Immature natural killer cell (primary cell): ENCODE measurements around the gene ITPK1. TPM values are rescaled to one million over a fixed set of nuclear protein-coding genes. Genes with fewer than 3 reads are reported as not detected.
A peak's percentile ranks its signal among the peaks of the same experiment; 100 is the strongest.
"Not testable (repeated sequence)": the region's sequence is repeated elsewhere in the genome, so short reads cannot be mapped to it uniquely, and the experiment has no call there.

Experiments
- DNase-seq, 3 donors: peaks; one replicate each; pipeline ENCODE4 v3.0.0; 2022; ENCODE audit warnings: mixed read lengths in 1 of 3
- H3K27ac Mint-ChIP-seq, 6 donors: one replicate each; pipeline ENCODE4 v1.8.0; 2020; ENCODE audit warnings: mixed read lengths in 6 of 6, mild to moderate bottlenecking in 5 of 6, inconsistent platforms in 4 of 6, moderate library complexity in 3 of 6
- H3K27me3 Mint-ChIP-seq, 3 donors: one replicate each; pipeline ENCODE4 v1.8.0; 2020 to 2021; ENCODE audit warnings: low read depth in 3 of 3, mild to moderate bottlenecking in 3 of 3, mixed read lengths in 3 of 3, moderate library complexity in 3 of 3, inconsistent platforms in 1 of 3
- H3K36me3 Mint-ChIP-seq, 3 donors: one replicate each; pipeline ENCODE4 v1.8.0; 2020; ENCODE audit warnings: mixed read lengths in 3 of 3, inconsistent platforms in 2 of 3, mild to moderate bottlenecking in 2 of 3
- H3K4me1 Mint-ChIP-seq, 2 donors: one replicate each; pipeline ENCODE4 v1.8.0; 2020; ENCODE audit warnings: inconsistent platforms in 2 of 2, mild to moderate bottlenecking in 2 of 2, mixed read lengths in 2 of 2, moderate library complexity in 1 of 2
- H3K4me3 Mint-ChIP-seq, 5 donors: one replicate each; pipeline ENCODE4 v1.8.0; 2020; ENCODE audit warnings: mild to moderate bottlenecking in 5 of 5, mixed read lengths in 5 of 5, inconsistent platforms in 3 of 5, moderate library complexity in 3 of 5
- H3K9me3 Mint-ChIP-seq, 6 donors: one replicate each; pipeline ENCODE4 v1.8.0; 2020; ENCODE audit warnings: mild to moderate bottlenecking in 6 of 6, mixed read lengths in 6 of 6, inconsistent platforms in 4 of 6, moderate library complexity in 3 of 6
- polyA plus RNA-seq, 3 donors: library from polyadenylated mRNA; unstranded; fragments of 300-500 nt; fragmentation: Illumina TruSeq; gene quantifications; one replicate each; pipeline ENCODE4 v1.2.3, GENCODE V29; 2021

Gene ITPK1
- polyA plus RNA-seq, 3 donors from 2014 or later, result 19.5 to 53.0 (median 21.7) TPM

GRCh38 chr14:93064411-93065271 is 51.1 kb downstream of the ITPK1 start:
- H3K4me1 Mint-ChIP-seq, result peaks cover 66 to 77% of the 10 kb centered on the region in 2 donors
- H3K9me3 Mint-ChIP-seq, result no peaks in the 10 kb centered on the region
- H3K27me3 Mint-ChIP-seq, result peaks cover 5 to 7% (median 6%) of the 10 kb centered on the region in 3 donors
- H3K4me3 Mint-ChIP-seq, result peak overlapping the region in 4 of 5 donors; percentile 35 to 77 (median 62)
- no peaks in the 10 kb centered on the region for H3K36me3 Mint-ChIP-seq
- DNase-seq, result no peak
- H3K27ac Mint-ChIP-seq, result peak overlapping the region; percentile 41 to 95 (median 88)

DNA sequence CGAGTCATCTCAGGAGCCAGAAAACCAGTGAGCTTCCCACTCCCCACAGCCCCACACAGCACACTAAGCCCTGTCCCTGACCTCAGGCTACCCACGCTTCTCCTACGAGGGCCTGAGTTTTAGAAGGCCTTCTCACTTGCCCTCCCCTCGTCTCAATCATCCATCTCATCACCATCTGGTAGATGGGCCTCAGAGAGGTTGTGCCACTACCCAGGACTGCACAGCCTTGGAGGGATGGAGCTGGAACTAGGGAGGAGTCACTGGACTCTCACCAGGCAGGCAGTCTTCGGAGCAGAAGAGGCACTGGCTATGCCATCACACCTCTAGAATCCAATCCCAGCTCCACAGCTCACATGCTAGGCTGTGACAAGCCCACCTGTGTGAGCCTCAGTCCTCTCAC is 52.3 kb downstream of the ITPK1 start:
- no peaks in the 10 kb centered on the region for H3K9me3 Mint-ChIP-seq
- H3K4me3 Mint-ChIP-seq, result no peak overlapping the region
- H3K4me1 Mint-ChIP-seq, result peaks cover 61 to 70% of the 10 kb centered on the region in 2 donors

GRCh38 chr14:93062890-93063289 is 52.8 kb downstream of the ITPK1 start:
- no peak overlapping the region for H3K4me3 Mint-ChIP-seq
- no peak for DNase-seq
- H3K27ac Mint-ChIP-seq, result peak overlapping the region in 1 of 6 donors; percentile 30
- no peaks in the 10 kb centered on the region for H3K36me3 Mint-ChIP-seq
- peaks cover 59 to 66% of the 10 kb centered on the region in 2 donors for H3K4me1 Mint-ChIP-seq
- no peaks in the 10 kb centered on the region for H3K9me3 Mint-ChIP-seq
- peaks cover 4 to 7% (median 5%) of the 10 kb centered on the region in 3 donors for H3K27me3 Mint-ChIP-seq

More for the DNA sequence above, 52.3 kb downstream of the ITPK1 start:
- H3K36me3 Mint-ChIP-seq, result no peaks in the 10 kb centered on the region
- no peak for DNase-seq
- peaks cover 4 to 7% (median 5%) of the 10 kb centered on the region in 3 donors for H3K27me3 Mint-ChIP-seq
- H3K27ac Mint-ChIP-seq, result no peak overlapping the region

DNA sequence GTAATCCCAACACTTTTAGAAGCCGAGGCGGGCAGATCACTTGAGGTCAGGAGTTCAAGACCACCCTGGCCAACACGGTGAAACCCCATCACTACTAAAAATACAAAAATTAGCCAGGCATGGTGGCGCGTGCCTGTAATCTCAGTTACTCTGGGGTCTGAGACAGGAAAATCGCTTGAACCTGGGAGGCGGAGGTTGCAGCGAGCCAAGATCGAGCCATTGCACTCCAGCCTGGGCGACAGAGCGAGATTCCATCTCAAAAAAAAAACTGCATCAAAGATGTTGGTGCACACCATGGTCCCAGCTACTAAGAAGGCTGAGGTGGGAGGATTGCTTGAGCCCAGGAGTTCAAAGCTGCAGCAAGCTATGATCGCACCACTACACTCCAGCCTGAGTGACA is 53.7 kb downstream of the ITPK1 start:
- H3K9me3 Mint-ChIP-seq, H3K27me3 Mint-ChIP-seq, H3K36me3 Mint-ChIP-seq, DNase-seq: not testable (repeated sequence)
- Mint-ChIP-seq H3K4me3 (peak overlapping the region in 1 of 5 donors; percentile 5), H3K27ac (peak overlapping the region in 3 of 6 donors; percentile 1 to 77 (median 55)), H3K4me1 (peaks cover 57 to 64% of the 10 kb centered on the region in 2 donors)

GRCh38 chr14:93061380-93062012 is 54.2 kb downstream of the ITPK1 start:
- Mint-ChIP-seq H3K9me3 (no peaks in the 10 kb centered on the region), H3K4me3 (peak overlapping the region in 2 of 5 donors; percentile 2 to 8)

GRCh38 chr14:93060841-93061240 is 54.9 kb downstream of the ITPK1 start:
- no peaks in the 10 kb centered on the region for H3K36me3 Mint-ChIP-seq
- H3K4me1 Mint-ChIP-seq, result peaks cover 57 to 64% of the 10 kb centered on the region in 2 donors
- DNase-seq, result no peak
- no peaks in the 10 kb centered on the region for H3K9me3 Mint-ChIP-seq
- peak overlapping the region in 4 of 6 donors; percentile 7 to 77 (median 52) for H3K27ac Mint-ChIP-seq
- peaks cover under 1 to 2% (median under 1%) of the 10 kb centered on the region in 3 donors for H3K27me3 Mint-ChIP-seq
- no peak overlapping the region for H3K4me3 Mint-ChIP-seq

More at GRCh38 chr14:93061380-93062012, 54.2 kb downstream of the ITPK1 start:
- Mint-ChIP-seq H3K4me1 (peaks cover 57 to 64% of the 10 kb centered on the region in 2 donors), H3K27me3 (peaks cover 5 to 7% (median 5%) of the 10 kb centered on the region in 3 donors), H3K36me3 (no peaks in the 10 kb centered on the region), H3K27ac (peak overlapping the region; percentile 1 to 77 (median 26))
- no peak for DNase-seq

- Mint-ChIP-seq H3K4me3 (no peak overlapping the region), H3K27ac (peak overlapping the region; percentile 23 to 77 (median 68)), H3K4me1 (peaks cover 56 to 58% of the 10 kb centered on the region in 2 donors), H3K27me3 (peaks cover 0 to 2% (median 0%) of the 10 kb centered on the region in 3 donors), H3K36me3 (no peaks in the 10 kb centered on the region), H3K9me3 (no peaks in the 10 kb centered on the region)
- DNase-seq, result no peak
These were observed 55.7 kb downstream of the ITPK1 start for GRCh38 chr14:93059917-93060545.

DNA sequence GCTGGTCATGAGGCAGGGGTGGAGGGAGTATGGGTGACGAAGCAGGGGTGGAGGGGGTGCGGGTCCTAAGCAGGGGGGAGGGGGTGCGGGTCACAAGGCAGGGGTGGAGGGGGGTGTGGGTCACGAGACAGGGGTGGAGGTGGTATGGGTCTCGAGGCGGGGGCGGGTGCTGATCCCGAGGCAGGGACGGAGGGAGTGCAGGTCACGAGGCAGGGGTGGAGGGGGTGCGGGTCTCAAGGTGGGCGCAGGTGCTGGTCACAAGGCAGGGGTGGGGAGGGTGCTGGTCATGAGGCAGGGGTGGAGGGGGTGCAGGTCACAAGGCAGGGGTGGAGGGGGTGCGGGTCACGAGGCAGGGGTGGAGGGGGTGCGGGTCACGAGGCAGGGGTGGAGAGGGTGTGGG is 56.5 kb downstream of the ITPK1 start:
- Mint-ChIP-seq H3K4me3 (no peak overlapping the region), H3K36me3 (no peaks in the 10 kb centered on the region), H3K4me1 (peaks cover 50 to 51% of the 10 kb centered on the region in 2 donors), H3K9me3 (no peaks in the 10 kb centered on the region), H3K27me3 (peaks cover 0 to 2% (median 0%) of the 10 kb centered on the region in 3 donors), H3K27ac (no peak overlapping the region)
- no peak for DNase-seq

DNA sequence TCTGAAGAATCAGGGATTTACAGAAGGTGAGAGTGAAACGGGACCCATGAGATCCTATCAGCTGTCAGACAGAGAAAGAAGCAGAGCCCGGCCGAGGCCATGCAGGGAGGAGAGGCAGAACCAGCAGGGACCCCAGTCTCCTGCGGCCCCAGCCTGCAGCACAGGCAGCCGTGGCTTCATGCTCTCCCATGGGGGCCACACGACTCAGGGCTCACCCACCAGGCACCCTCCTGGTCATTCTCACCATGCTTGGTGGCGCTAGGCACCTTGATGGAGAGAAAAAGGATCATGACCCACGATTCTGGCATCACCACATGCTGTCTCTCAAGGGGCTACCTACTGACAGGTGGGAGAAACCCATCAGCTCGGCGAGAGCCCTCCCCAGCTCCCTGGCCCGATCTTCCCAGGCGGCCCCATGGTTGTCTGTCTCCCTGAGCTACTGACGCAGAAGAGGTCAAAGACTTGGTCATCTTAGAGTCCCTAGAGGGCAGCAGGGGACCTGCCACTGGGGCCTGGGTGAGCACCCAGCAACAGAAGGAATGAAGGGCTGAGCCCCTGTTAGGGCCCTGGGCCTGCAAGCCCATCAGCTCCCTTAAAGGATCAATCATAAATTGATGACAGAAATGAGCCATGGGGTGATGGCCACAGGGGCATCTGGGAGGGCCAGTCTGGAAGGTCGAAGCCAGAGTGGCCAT is 58.0 kb downstream of the ITPK1 start:
- no peak for DNase-seq
- Mint-ChIP-seq H3K27ac (peak overlapping the region in 4 of 6 donors; percentile 10 to 82 (median 66)), H3K4me3 (no peak overlapping the region), H3K36me3 (peaks cover 0 to 3% (median 0%) of the 10 kb centered on the region in 3 donors), H3K9me3 (no peaks in the 10 kb centered on the region), H3K4me1 (peaks cover 50 to 51% of the 10 kb centered on the region in 2 donors), H3K27me3 (peaks cover 0 to 2% (median 2%) of the 10 kb centered on the region in 3 donors)

- Mint-ChIP-seq H3K4me3 (no peak overlapping the region), H3K27me3 (peaks cover 0 to 2% (median 2%) of the 10 kb centered on the region in 3 donors), H3K27ac (peak overlapping the region in 5 of 6 donors; percentile 10 to 82 (median 74)), H3K4me1 (peaks cover 43 to 49% of the 10 kb centered on the region in 2 donors), H3K36me3 (peaks cover 0 to 3% (median 0%) of the 10 kb centered on the region in 3 donors), H3K9me3 (no peaks in the 10 kb centered on the region)
- DNase-seq, result no peak
These were observed 58.7 kb downstream of the ITPK1 start for GRCh38 chr14:93056840-93057585.

DNA sequence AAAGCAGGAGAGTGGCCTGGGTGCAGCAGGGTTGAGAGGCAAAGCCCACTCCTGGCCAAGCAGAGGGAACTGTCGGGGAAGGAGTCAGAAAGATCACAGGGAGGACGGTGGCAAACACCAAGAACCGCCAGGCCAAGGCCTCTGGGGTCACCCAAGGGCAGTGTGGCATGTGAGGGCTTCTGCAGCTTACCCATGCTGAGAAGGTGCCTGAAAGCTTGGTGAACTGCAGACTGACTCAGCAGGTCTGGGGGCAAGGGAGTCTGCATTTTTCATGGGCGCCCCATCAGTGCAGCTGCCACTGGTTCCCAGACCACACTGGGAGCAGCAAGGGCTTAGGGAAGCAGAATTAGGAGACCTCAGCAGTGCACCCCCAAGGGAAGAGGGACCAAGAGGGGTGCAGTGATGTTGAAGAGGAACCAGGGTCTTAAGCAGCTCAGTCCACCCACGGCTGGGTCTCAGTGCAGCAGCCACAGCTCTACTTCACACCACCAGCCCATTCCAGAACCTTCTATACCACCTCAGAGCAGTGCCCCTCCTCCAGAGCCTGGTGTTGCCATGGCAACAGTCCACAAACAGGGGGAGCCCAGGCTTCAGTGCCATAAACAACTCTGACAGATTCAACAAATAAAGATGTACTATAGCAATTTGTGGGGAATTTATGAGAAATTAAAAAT is 59.4 kb downstream of the ITPK1 start:
- DNase-seq, result peak; percentile 37 to 46 (median 40)
- H3K4me3 Mint-ChIP-seq, result peak overlapping the region in 2 of 5 donors; percentile 30 to 53

DNA sequence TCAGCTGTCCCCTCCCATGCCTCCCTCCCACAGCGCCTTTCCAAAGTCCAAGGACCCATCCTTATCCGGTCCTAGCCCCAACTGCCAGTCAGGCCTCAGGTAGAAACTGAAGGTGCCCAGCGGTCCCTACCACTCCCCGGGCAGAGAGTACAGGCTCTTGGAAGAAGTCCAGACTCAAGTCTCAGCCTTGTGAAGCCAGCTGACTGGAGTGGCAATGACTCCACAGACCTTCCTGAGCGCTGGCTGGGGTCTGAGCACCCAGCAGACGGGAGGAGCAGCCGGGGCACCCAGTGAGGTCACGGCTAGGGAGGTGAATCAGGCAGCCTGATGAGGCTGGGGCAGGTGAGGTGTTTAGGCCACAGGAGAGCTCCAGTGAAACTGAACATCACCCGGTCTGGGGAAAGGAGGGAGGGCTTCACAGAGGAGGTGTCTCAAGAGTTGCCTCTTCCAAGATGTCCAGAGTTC is 60.0 kb downstream of the ITPK1 start:
- Mint-ChIP-seq H3K27ac (peak overlapping the region; percentile 49 to 78 (median 58)), H3K9me3 (no peaks in the 10 kb centered on the region), H3K27me3 (peaks cover 0 to 2% (median 2%) of the 10 kb centered on the region in 3 donors), H3K36me3 (peaks cover 0 to 3% (median 0%) of the 10 kb centered on the region in 3 donors), H3K4me1 (peaks cover 30 to 36% of the 10 kb centered on the region in 2 donors), H3K4me3 (peak overlapping the region in 2 of 5 donors; percentile 30 to 53)
- no peak for DNase-seq

More for the DNA sequence above, 59.4 kb downstream of the ITPK1 start:
- Mint-ChIP-seq H3K27ac (peak overlapping the region; percentile 36 to 78 (median 60)), H3K36me3 (peaks cover 0 to 3% (median 0%) of the 10 kb centered on the region in 3 donors), H3K27me3 (peaks cover 0 to 2% (median 2%) of the 10 kb centered on the region in 3 donors), H3K9me3 (no peaks in the 10 kb centered on the region), H3K4me1 (peaks cover 36 to 42% of the 10 kb centered on the region in 2 donors)
